GM12801 (cell line): ENCODE results near the gene CYSTM1.

Source experiments
- TF ChIP-seq, protein P1 (sequence below): IDR thresholded peaks from one replicate; pipeline ENCODE4 v1.5.1; 2011; ENCODE audit warnings: control low read depth; ENCODE audit not compliant: insufficient read length; ENCODE audit errors: extremely low read depth

CYSTM1 gene

GRCh38 chr5:140261403-140262171 is 86.6 kb downstream of the CYSTM1 start:
- TF ChIP-seq, protein P1, sequence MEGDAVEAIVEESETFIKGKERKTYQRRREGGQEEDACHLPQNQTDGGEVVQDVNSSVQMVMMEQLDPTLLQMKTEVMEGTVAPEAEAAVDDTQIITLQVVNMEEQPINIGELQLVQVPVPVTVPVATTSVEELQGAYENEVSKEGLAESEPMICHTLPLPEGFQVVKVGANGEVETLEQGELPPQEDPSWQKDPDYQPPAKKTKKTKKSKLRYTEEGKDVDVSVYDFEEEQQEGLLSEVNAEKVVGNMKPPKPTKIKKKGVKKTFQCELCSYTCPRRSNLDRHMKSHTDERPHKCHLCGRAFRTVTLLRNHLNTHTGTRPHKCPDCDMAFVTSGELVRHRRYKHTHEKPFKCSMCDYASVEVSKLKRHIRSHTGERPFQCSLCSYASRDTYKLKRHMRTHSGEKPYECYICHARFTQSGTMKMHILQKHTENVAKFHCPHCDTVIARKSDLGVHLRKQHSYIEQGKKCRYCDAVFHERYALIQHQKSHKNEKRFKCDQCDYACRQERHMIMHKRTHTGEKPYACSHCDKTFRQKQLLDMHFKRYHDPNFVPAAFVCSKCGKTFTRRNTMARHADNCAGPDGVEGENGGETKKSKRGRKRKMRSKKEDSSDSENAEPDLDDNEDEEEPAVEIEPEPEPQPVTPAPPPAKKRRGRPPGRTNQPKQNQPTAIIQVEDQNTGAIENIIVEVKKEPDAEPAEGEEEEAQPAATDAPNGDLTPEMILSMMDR = no peak

- TF ChIP-seq, protein P1 = no peak
These were observed 87.2 kb downstream of the CYSTM1 start for GRCh38 chr5:140262221-140262620.

- TF ChIP-seq, protein P1 = no peak
These were observed 87.9 kb downstream of the CYSTM1 start for GRCh38 chr5:140262839-140263238.

GRCh38 chr5:140265845-140266244 is 90.9 kb downstream of the CYSTM1 start:
- TF ChIP-seq, protein P1 = no peak

GRCh38 chr5:140266471-140267200 is 91.6 kb downstream of the CYSTM1 start:
- TF ChIP-seq, protein P1 = no peak

GRCh38 chr5:140267201-140267540 is 92.2 kb downstream of the CYSTM1 start:
- TF ChIP-seq, protein P1 = no peak

DNA sequence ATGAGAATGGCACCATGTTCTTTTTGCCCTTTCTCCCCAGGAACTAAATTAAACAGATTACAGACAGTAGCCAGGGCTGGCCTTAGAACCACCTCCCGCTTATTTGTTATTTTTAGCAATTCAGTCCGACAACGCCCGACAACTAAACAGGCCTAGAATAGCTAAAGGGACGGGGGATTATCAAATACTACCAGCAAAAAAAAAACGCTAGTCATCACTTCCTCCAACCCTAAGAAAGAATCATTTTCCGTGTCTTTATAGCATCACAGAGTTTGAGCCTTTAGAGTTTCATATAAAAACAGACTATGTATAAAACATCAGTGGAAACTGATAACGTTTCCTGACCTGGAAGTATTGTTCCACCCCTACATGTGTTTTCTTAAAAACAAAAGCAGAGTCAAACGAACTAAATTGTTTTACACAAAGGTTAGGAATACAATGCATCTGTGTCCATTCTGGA is 92.6 kb downstream of the CYSTM1 start:
- TF ChIP-seq, protein P1 = no peak
